HG03342 (cell line): Measurements from ENCODE around the gene FAM53B.
A peak's percentile ranks its signal among the peaks of the same experiment; 100 is the strongest.

Source experiments
- ATAC-seq: cut with Tn5 transposase; IDR thresholded peaks from one replicate; pipeline ENCODE4 v1.9.1; 2021; ENCODE audit warnings: mild to moderate bottlenecking, moderate library complexity; ENCODE audit not compliant: unreplicated experiment

FAM53B gene

DNA sequence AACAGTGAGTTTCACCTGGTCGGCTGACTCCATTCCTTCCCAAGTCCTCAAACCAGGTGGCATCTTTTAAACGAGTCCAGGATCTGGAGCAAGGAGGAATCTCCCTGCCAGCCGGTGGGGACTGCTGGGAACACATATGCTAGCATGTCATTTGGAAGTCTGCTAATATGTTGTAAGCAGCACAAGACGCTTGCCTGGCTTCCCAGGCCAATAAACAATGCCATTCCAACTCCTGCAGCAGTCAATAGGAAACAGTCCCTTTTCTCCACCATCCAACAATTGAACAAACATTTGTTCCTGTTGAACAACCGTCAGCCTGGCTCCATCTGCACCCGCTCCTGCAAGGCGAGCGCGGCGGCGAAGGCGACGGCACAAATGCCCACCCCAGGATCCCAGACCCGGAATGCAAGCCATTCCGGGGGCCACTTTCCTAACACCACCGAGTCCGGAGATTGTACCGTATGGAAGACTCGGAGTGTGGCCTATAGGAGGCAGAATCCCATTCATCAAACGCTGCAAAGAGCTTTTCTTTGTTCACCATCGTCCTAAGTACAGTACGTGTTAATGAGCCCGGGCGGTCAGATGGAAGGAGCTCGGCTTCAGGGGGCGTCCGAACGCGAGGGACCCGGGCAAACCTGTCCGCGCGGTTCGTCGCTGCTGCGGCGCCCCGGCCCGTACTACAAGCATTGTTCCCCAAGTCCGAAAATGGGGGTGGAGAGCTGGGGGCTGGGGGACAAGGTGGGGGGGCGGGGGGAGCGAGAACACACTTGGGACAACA, 1.6 kb downstream of the FAM53B start:
- ATAC-seq: no peak

DNA sequence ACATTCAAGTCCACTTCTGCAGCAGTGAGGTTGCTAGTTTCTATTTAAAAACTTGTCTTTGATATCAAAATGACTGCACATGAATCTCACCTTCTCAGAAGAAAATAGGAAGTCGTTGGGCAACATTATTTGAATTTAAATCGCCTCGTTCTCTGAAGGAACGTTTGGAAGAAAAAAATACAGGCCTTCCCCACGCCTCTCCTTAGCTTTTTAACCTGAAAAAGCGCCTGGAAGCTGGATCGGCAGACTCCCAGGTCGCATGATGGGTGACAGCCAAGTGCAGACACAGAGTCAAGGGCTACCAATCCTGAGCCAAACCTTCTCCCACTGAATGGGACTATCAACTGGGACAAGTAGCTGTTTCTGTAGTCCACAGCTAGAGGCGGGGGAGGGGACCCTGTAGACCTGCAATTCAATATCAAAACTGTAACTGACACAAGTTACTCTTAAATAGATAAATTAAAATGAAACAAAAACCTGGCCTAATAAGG, 2.2 kb downstream of the FAM53B start:
- ATAC-seq: no peak

DNA sequence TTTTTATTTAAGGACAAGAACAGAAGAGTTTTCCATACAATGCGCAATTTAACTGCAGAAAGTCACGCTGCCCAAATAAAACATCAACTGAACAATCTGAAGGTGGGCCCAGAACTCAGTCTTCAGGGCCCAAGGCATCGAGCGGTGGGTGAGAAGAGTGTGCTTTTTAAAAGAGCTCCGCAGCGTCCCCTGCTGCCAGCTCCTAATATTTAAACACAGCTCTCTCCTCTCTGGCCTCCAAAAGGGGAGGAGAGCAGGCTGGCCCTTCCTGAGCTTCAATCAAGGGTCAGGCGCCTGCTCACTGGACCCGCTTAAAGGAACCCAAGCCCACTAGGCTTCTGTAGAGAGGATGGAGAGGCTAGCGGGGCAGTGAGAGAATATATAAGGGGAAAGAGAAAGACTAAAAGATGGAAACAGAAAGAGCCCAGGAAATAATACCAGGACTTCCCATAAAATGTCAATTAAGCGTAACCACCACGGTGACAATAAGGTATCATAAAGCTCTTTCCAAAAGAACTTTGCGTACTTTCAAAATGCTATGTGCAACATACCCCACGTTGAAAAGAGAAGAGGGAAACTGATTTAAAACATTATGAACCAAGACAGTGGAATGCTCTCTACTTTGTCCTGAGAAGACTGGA, 2.8 kb downstream of the FAM53B start:
- peak; percentile 34 for ATAC-seq

DNA sequence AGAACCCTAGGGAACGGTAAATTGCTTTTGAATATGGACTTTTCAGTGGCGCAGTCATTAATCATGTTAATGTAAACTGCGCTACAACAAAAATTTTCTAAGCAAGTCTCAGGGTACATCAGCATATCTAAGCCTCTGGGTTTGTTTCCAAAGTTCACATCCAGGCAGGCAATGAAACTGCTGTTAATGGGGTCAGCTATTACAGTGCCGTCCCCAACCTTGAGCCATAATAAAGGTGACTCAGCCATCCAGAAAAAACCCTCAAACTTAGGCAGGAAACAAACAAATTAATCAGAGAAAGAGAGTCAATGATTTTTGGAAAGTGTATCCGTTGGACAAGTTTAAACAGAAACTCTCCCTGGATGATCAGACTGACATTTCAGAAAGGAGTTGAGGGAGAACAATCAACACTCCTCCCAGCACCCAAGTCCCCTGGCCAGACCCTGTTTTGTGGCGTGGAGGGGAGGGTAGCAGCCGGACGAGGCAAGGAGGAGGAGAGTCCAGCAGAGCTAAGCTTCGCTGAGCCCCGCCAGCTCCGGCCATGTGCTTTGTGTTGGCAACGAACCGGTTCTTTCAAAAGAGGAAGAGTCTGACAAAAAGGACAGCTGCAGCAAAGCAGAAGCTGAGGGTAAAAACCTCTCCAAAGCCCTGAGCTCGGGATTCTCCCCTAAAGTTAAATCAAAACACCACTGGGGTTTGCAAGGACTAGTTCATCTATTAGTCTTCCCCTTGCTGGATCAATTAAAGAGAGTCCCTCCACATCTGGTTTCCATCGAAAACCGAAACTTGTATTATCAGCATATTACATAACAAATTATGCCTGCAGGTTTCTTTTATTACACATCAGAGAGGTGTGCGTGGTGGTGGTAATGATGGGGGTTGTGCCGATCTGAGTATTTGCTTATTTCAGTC, 3.6 kb downstream of the FAM53B start:
- peak; percentile 12 for ATAC-seq

- ATAC-seq: no peak
Measured at GRCh38 chr10:124739986-124740368, 4.2 kb downstream of the FAM53B start.

DNA sequence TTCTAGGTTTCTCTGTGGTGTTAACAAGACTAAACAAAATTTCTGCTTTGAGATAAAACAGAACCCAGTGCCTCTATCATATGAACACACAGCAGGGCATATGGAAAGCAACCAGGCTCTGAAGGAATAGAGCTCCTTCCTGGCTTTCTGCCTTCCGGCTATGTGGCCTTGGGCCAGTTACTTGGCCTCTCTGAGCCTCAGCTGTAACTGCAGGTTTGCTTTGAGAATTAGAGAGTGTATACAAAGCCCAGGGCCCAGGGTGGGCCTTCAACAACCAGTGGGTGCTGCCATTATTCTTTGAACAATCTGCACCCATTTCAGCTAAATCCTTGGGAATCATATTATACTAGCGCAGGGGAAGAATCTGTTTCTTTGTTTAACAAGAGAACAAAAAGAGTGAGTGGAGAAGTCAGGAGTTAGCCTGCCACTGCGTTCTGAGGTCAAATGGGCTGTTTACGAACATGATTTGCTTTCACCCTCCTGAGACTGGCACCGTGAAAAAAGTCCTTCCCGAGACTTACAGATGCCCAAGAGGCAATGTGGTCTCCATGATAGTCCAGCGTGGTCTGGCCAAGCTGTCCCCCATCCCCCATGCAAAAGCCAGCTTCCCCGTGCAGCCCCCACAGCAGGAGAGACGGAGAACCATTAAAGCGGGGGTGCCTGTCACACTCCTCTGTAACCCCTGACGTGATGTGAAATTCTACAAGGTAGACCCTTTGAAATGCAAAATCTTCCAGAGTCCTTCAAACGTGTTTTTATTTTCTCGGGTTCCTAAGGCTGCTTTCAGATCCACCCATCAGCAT, 4.9 kb downstream of the FAM53B start:
- ATAC-seq: no peak

GRCh38 chr10:124738441-124738840, 5.7 kb downstream of the FAM53B start:
- no peak for ATAC-seq

GRCh38 chr10:124737708-124738107, 6.5 kb downstream of the FAM53B start:
- no peak for ATAC-seq

GRCh38 chr10:124737221-124737620, 7.0 kb downstream of the FAM53B start:
- no peak for ATAC-seq

DNA sequence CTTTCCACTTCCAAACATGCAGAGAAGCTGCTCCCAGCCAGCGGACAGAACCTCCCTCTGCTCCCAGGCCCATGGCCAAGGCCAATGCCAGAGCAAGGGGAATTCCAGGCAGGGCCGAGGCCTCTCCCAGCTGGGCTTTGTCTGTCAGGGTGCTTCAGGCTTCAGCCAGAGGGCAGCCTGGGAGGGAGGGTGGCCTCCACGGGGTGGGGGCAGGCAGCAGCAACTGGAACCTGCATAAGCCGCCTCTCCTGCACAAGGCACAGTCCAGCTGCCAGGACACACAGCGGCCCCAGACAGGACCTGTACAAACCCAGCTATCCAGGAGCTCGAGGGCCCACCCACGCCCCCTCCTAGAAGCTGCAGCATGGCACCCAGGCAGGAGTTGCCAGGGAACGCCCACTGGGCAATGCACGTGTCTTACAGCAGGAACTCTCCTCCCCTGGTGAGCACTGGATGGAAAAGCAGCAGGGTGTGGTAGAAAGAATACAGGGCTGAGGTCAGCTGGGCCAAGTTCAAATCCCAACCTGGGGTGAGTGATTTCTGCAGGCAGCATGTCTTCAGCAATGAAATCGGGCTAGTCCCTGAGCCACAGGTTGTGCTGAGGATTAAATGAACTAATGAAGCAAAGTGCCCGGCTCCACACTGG, 7.6 kb downstream of the FAM53B start:
- no peak for ATAC-seq

DNA sequence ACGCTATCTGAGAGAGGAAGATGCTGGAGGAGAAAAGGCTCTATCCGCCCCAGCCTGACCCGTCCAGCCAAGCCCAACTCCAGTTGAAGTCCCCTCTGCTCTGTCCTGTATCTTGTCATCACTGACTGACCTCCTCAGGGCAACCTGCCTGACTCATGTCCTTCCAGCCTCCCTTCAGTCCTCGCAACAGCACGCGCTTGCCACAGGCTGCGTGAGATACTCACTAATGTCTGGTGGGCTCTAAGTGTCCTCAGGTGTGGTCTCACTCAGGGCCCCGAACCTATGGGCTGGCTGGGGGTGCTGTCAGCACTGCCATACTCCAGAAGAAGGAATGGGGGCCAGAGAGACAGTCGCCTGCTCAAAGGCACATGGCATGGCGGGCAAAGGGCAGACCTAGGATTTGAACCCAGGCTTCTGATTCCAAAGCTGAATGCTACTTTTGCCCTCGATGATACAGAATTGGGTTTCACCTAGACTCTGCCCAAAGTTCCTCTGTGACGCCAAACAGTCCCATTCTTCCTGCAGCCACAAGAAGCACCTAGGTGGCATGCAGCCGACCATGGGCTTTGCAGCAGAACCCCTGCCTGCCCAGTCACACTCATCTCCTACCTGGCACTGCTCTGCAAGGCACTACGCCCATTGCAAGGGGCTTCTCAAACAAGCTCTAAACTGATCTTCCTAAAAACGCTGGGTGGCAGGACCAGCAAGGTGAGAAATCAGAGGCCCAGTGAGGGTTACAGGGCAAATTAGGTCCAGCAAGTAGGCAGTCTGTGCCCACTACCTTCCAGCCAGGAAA, 8.5 kb downstream of the FAM53B start:
- no peak for ATAC-seq

GRCh38 chr10:124734311-124735166, 9.6 kb downstream of the FAM53B start:
- no peak for ATAC-seq

GRCh38 chr10:124733571-124734245, 10.5 kb downstream of the FAM53B start:
- no peak for ATAC-seq

- peak; percentile 46 for ATAC-seq
Measured at GRCh38 chr10:124732931-124733570, 11.1 kb downstream of the FAM53B start.

GRCh38 chr10:124731551-124731950, 12.6 kb downstream of the FAM53B start:
- ATAC-seq: no peak

DNA sequence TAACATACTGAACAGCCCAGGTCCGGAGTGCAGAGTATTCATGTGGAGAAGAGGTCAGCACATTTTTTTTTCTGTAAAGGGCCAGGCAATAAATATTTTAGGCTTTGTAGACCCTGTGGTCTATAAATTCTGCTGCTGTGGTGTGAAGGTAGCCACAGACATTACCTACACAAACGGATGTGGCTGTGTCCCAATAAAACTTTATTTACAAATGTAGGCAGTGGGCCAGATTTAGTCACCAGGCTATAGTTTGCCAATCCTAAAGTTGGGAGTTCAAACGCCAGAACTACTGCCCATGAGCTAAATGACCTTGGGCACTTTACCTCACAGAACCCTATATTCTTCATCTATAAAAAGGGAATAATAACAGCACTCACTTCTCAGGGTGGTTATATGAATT, 13.4 kb downstream of the FAM53B start:
- ATAC-seq: no peak
